GM12878 (cell line): ENCODE measurements around the gene TCTN1. TPM values are rescaled to one million over a fixed set of nuclear protein-coding genes. Genes with fewer than 3 reads are reported as not detected.

ENCODE experiments used
- BACH1 ChIP-seq: fragments of 450-650 bp; IDR thresholded peaks from 2 replicates; pipeline ENCODE4 v1.6.1; 2017; ENCODE audit warnings: mild to moderate bottlenecking, borderline replicate concordance
- CHD2 ChIP-seq: IDR thresholded peaks from 2 replicates; pipeline ENCODE4 v1.6.1; 2011; ENCODE audit warnings: low read depth, low read length, improper control_type of control experiment, borderline replicate concordance
- ELK1 ChIP-seq: IDR thresholded peaks from 2 replicates; pipeline ENCODE4 v1.6.1; 2012; ENCODE audit warnings: low read depth, low read length, improper control_type of control experiment
- IKZF2 ChIP-seq, 2 experiments: fragments of 450-650 bp; IDR thresholded peaks; 2 replicates each; pipeline ENCODE4 v1.6.1; 2017; ENCODE audit warnings: mild to moderate bottlenecking in 2 of 2, moderate library complexity in 2 of 2
- MTA2 ChIP-seq: fragments of 450-650 bp; IDR thresholded peaks from 2 replicates; pipeline ENCODE4 v1.6.1; 2016; ENCODE audit warnings: low read depth, mild to moderate bottlenecking, moderate library complexity
- NRF1 ChIP-seq: conservative IDR thresholded peaks from 2 replicates; pipeline ENCODE4 v1.6.1; 2011; ENCODE audit warnings: mild to moderate bottlenecking, low read depth, low read length, improper control_type of control experiment
- polyA plus RNA-seq, 11 experiments: library from polyadenylated mRNA; depleted of rRNA in 4 of 11; unstranded in 6 of 11; stranded (reverse) in 5 of 11; fragments of >200 nt; fragmentation: Nextera tagmentation in 4 of 11; fragmentation: Illumina TruSeq in 1 of 11; extraction: Ambion mirVana in 4 of 11; extraction: Trizol in 1 of 11; gene quantifications; 1 replicate in 1 of 11; 2 replicates in 10 of 11; pipeline versions ENCODE4 v1.2.1 to v1.2.3, GENCODE V29; 2011 to 2016; ENCODE audit warnings: inconsistent platforms in 2 of 11, missing spikeins in 2 of 11, low read depth in 1 of 11
- total RNA-seq, 4 experiments: library from RNA; depleted of rRNA in 3 of 4; stranded (reverse); fragments of >200 nt in 3 of 4; fragmentation: Illumina TruSeq in 1 of 4; extraction: Trizol in 1 of 4; gene quantifications; 2 replicates each; pipeline versions ENCODE4 v1.2.1 to v1.2.3, GENCODE V29; 2013 to 2021
- TF ChIP-seq, protein P1 (sequence below): fragments of 450-650 bp; formaldehyde crosslinking; IDR thresholded peaks from 2 replicates; pipeline ENCODE4 v1.5.0; 2022; ENCODE audit warnings: mild to moderate bottlenecking, missing genetic modification characterization
- TF ChIP-seq, protein P2 (sequence below): IDR thresholded peaks from 2 replicates; pipeline ENCODE4 v1.6.1; 2012; ENCODE audit warnings: mild to moderate bottlenecking, low read depth, low read length
- TF ChIP-seq, protein P3 (sequence below): fragments of 450-650 bp; IDR thresholded peaks from 2 replicates; pipeline ENCODE4 v1.6.1; 2016; ENCODE audit warnings: mild to moderate bottlenecking
- TF ChIP-seq, protein P4 (sequence below): fragments of 450-650 bp; formaldehyde crosslinking; IDR thresholded peaks from 2 replicates; pipeline ENCODE4 v1.4.0; 2020; ENCODE audit warnings: mild to moderate bottlenecking, moderate library complexity

The TCTN1 gene
- total and polyA plus RNA-seq, 10 of the 15 experiments (the other 5 are each of a cell fraction or from before 2014, with no cell fraction given) = 8.8 to 23.5 (median 15.3) TPM

GRCh38 chr12:110566993-110567392, 46.9 kb upstream of the TCTN1 start (continued):
- TF ChIP-seq, protein P1, sequence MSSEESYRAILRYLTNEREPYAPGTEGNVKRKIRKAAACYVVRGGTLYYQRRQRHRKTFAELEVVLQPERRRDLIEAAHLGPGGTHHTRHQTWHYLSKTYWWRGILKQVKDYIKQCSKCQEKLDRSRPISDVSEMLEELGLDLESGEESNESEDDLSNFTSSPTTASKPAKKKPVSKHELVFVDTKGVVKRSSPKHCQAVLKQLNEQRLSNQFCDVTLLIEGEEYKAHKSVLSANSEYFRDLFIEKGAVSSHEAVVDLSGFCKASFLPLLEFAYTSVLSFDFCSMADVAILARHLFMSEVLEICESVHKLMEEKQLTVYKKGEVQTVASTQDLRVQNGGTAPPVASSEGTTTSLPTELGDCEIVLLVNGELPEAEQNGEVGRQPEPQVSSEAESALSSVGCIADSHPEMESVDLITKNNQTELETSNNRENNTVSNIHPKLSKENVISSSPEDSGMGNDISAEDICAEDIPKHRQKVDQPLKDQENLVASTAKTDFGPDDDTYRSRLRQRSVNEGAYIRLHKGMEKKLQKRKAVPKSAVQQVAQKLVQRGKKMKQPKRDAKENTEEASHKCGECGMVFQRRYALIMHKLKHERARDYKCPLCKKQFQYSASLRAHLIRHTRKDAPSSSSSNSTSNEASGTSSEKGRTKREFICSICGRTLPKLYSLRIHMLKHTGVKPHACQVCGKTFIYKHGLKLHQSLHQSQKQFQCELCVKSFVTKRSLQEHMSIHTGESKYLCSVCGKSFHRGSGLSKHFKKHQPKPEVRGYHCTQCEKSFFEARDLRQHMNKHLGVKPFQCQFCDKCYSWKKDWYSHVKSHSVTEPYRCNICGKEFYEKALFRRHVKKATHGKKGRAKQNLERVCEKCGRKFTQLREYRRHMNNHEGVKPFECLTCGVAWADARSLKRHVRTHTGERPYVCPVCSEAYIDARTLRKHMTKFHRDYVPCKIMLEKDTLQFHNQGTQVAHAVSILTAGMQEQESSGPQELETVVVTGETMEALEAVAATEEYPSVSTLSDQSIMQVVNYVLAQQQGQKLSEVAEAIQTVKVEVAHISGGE (CRISPR knock-in tag) = no peak
- TF ChIP-seq CHD2 (no peak), ELK1 (no peak), MTA2 (no peak), BACH1 (no peak), IKZF2 (IDR thresholded peaks at IDR 0.05) (no peak), NRF1 (no peak)
- TF ChIP-seq, protein P2, sequence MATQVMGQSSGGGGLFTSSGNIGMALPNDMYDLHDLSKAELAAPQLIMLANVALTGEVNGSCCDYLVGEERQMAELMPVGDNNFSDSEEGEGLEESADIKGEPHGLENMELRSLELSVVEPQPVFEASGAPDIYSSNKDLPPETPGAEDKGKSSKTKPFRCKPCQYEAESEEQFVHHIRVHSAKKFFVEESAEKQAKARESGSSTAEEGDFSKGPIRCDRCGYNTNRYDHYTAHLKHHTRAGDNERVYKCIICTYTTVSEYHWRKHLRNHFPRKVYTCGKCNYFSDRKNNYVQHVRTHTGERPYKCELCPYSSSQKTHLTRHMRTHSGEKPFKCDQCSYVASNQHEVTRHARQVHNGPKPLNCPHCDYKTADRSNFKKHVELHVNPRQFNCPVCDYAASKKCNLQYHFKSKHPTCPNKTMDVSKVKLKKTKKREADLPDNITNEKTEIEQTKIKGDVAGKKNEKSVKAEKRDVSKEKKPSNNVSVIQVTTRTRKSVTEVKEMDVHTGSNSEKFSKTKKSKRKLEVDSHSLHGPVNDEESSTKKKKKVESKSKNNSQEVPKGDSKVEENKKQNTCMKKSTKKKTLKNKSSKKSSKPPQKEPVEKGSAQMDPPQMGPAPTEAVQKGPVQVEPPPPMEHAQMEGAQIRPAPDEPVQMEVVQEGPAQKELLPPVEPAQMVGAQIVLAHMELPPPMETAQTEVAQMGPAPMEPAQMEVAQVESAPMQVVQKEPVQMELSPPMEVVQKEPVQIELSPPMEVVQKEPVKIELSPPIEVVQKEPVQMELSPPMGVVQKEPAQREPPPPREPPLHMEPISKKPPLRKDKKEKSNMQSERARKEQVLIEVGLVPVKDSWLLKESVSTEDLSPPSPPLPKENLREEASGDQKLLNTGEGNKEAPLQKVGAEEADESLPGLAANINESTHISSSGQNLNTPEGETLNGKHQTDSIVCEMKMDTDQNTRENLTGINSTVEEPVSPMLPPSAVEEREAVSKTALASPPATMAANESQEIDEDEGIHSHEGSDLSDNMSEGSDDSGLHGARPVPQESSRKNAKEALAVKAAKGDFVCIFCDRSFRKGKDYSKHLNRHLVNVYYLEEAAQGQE = no peak
- TF ChIP-seq, protein P3, sequence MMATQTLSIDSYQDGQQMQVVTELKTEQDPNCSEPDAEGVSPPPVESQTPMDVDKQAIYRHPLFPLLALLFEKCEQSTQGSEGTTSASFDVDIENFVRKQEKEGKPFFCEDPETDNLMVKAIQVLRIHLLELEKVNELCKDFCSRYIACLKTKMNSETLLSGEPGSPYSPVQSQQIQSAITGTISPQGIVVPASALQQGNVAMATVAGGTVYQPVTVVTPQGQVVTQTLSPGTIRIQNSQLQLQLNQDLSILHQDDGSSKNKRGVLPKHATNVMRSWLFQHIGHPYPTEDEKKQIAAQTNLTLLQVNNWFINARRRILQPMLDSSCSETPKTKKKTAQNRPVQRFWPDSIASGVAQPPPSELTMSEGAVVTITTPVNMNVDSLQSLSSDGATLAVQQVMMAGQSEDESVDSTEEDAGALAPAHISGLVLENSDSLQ = no peak
- TF ChIP-seq, protein P4, sequence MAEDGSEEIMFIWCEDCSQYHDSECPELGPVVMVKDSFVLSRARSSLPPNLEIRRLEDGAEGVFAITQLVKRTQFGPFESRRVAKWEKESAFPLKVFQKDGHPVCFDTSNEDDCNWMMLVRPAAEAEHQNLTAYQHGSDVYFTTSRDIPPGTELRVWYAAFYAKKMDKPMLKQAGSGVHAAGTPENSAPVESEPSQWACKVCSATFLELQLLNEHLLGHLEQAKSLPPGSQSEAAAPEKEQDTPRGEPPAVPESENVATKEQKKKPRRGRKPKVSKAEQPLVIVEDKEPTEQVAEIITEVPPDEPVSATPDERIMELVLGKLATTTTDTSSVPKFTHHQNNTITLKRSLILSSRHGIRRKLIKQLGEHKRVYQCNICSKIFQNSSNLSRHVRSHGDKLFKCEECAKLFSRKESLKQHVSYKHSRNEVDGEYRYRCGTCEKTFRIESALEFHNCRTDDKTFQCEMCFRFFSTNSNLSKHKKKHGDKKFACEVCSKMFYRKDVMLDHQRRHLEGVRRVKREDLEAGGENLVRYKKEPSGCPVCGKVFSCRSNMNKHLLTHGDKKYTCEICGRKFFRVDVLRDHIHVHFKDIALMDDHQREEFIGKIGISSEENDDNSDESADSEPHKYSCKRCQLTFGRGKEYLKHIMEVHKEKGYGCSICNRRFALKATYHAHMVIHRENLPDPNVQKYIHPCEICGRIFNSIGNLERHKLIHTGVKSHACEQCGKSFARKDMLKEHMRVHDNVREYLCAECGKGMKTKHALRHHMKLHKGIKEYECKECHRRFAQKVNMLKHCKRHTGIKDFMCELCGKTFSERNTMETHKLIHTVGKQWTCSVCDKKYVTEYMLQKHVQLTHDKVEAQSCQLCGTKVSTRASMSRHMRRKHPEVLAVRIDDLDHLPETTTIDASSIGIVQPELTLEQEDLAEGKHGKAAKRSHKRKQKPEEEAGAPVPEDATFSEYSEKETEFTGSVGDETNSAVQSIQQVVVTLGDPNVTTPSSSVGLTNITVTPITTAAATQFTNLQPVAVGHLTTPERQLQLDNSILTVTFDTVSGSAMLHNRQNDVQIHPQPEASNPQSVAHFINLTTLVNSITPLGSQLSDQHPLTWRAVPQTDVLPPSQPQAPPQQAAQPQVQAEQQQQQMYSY (CRISPR knock-in tag) = no peak
